GM10266 (cell line): ENCODE results near the gene SOS2.
"Not testable (repeated sequence)": the region's sequence is repeated elsewhere in the genome, so short reads cannot be mapped to it uniquely, and the experiment has no call there.

Experiments used
- DNase-seq: peaks from one replicate; pipeline ENCODE4 v3.0.0; 2012; ENCODE audit errors: extremely low spot score
- CTCF ChIP-seq: IDR thresholded peaks from 2 replicates; pipeline ENCODE4 v1.5.1; 2012; ENCODE audit warnings: mild to moderate bottlenecking, low read depth; ENCODE audit not compliant: control insufficient read depth, insufficient read depth; ENCODE audit errors: missing control alignments

The SOS2 gene

GRCh38 chr14:50212726-50213125 lies 18.7 kb downstream of the SOS2 start:
- TF ChIP-seq CTCF: no peak
- DNase-seq: no peak

GRCh38 chr14:50210074-50210473 lies 21.3 kb downstream of the SOS2 start:
- TF ChIP-seq CTCF: no peak
- no peak for DNase-seq

GRCh38 chr14:50198499-50198898 lies 32.9 kb downstream of the SOS2 start:
- no peak for TF ChIP-seq CTCF
- DNase-seq: no peak

DNA sequence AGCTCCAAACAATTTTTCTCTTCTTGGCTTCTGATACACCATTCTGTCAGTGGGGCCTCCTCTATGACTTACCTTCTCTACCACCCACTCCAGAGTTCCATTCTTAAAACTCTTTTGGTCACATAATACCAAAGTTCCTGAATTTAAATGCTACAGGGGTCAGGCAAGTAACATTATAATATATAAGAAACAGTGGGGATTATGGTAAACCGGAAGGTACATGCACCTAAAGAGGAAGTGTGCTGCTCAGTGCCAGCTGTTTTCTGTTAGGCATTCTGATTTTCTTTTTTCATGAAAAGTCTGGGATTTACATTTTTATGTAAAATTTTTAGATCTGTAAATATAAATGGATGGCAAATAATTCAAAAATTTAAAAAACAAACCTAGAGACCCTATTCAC lies 39.9 kb downstream of the SOS2 start:
- TF ChIP-seq CTCF: no peak
- DNase-seq: no peak

DNA sequence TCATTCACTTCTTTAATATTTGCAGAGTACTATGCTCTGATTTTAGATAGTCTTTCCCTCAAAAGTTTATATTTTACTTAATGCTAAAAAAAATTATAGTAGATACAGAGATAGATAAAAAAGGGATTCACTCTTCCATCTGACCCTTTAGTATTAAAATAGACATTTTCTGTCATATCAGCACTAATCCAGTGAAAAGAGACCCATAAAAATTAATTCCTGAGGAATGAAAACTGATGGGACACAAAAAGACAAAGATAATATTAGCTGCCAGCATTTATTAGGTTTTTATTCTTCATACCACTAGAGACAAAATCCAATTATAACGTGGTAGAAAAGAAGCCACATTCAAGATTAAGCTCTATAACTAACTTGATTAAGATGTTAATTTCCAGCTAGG lies 45.3 kb downstream of the SOS2 start:
- no peak for DNase-seq
- TF ChIP-seq CTCF: no peak

- TF ChIP-seq CTCF: no peak
- no peak for DNase-seq
Observed at GRCh38 chr14:50173891-50174290, 57.5 kb downstream of the SOS2 start.

- no peak for DNase-seq
- no peak for TF ChIP-seq CTCF
Observed at GRCh38 chr14:50171895-50172294, 59.5 kb downstream of the SOS2 start.

DNA sequence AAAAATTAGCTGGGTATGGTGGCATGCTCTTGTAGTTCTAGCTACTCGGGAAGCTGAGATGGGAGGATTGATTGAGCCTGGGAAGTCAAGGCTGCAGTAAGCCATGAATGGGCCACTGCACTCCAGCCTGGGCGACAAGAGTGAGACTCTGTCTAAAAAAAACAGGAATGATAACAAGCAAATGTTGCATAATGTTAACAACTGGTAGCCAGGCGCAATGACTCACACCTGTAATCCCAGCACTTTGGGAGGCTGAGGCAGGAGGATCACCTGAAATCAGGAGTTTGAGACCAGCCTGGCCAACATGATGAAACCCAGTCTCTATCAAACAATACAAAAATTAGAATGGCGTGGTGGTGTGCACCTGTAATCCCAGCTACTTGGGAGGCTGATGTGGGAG lies 64.0 kb downstream of the SOS2 start:
- DNase-seq: not testable (repeated sequence)
